Spleen (tissue), 7 donors: ENCODE measurements around the gene TFB1M.

Experiments
- CTCF ChIP-seq, 11 experiments: fragments of 200-600 bp in 7 of 11; fragments of 450-650 bp in 4 of 11; sonication (generic) in 4 of 11; IDR thresholded peaks in 8 of 11; conservative IDR thresholded peaks in 3 of 11; 1 replicate in 7 of 11; 2 replicates in 4 of 11; pipeline versions ENCODE4 v1.4.0 to v1.8.0; 2016 to 2021; ENCODE audit warnings: antibody characterized with exemption in 11 of 11, inconsistent platforms in 4 of 11, mild to moderate bottlenecking in 1 of 11
- POLR2A ChIP-seq, 3 donors: fragments of 450-650 bp; IDR thresholded peaks; one replicate each; pipeline ENCODE4 v1.5.1; 2017; ENCODE audit warnings: antibody characterized with exemption in 3 of 3, mild to moderate bottlenecking in 1 of 3
- POLR2AphosphoS5 ChIP-seq, 3 donors: sonication (generic); formaldehyde crosslinking; IDR thresholded peaks; one replicate each; pipeline ENCODE4 v1.5.1; 2017; ENCODE audit warnings: antibody characterized with exemption in 3 of 3
- donor health status: DM: no; HTN: no; CAD: no; lungs with moderate emphysema.
- donor health status: DM: no; HTN: no; CAD: no.
- donor health status: DM: no; HTN: no; CAD: no.

- no peak for TF ChIP-seq CTCF (IDR thresholded peaks at IDR 0.05 in 8 of 11, conservative IDR thresholded peaks at IDR 0.05 in 3 of 11)
- TF ChIP-seq POLR2AphosphoS5 (IDR thresholded peaks at IDR 0.05): no peak
- TF ChIP-seq POLR2A (IDR thresholded peaks at IDR 0.05): no peak
Observed at GRCh38 chr6:155222506-155222905, 91.8 kb downstream of the TFB1M start.
